Measurements from ENCODE around the gene RSPH6A. TPM values are rescaled to one million over a fixed set of nuclear protein-coding genes. Genes with fewer than 3 reads are reported as not detected.

Gene RSPH6A
- total RNA-seq, 1 donor from 2014 or later, result 0.56 TPM

DNA sequence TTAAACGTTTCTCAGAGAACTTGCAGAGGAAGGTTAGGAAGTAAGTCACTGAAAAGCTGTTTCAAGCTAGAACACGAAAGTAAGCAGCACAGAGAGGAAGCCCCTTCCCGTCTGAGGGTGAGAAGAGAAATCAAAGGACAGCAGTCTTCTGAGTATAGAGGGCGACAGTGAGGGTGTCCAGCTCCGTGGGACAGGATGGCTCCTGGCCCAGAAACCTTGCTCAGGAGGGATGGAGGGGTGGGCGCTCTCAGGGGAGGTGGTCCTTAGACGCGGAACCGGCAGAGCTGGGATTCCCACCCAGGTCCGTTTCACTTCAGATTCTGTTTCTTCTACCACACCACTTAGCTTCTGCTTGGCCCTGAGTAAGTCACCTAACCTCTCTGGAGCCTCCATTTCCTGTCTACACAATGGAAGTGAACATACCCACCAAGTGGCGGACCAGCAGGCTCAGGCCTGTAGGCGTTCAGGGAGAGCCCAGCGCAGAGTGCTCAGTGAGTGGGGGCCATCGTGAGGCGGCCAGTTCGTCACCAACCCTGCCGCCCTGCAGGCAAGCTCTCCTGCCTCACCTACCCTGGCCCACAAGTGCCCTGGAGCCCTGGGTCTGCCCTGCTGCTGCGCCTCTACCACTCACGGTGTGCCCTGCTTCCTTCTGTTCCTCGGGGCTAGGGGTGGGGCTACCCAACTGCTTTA lies 5.5 kb upstream of the RSPH6A start:
- Mint-ChIP-seq H3K4me3 (no peak overlapping the region), H3K9me3 (no peaks in the 10 kb centered on the region), H3K27me3 (ENCODE audit: low read depth) (no peaks in the 10 kb centered on the region), H3K27ac (no peak overlapping the region), H3K4me1 (peaks cover 6% of the 10 kb centered on the region), H3K36me3 (peaks cover 12% of the 10 kb centered on the region)
- TF ChIP-seq, protein P1, sequence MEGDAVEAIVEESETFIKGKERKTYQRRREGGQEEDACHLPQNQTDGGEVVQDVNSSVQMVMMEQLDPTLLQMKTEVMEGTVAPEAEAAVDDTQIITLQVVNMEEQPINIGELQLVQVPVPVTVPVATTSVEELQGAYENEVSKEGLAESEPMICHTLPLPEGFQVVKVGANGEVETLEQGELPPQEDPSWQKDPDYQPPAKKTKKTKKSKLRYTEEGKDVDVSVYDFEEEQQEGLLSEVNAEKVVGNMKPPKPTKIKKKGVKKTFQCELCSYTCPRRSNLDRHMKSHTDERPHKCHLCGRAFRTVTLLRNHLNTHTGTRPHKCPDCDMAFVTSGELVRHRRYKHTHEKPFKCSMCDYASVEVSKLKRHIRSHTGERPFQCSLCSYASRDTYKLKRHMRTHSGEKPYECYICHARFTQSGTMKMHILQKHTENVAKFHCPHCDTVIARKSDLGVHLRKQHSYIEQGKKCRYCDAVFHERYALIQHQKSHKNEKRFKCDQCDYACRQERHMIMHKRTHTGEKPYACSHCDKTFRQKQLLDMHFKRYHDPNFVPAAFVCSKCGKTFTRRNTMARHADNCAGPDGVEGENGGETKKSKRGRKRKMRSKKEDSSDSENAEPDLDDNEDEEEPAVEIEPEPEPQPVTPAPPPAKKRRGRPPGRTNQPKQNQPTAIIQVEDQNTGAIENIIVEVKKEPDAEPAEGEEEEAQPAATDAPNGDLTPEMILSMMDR (IDR thresholded peaks at IDR 0.05; ENCODE audit: unreplicated experiment), result no peak
- no peak for DNase-seq (ENCODE audit: low spot score in 2 of 2, unreplicated experiment in 2 of 2)

DNA sequence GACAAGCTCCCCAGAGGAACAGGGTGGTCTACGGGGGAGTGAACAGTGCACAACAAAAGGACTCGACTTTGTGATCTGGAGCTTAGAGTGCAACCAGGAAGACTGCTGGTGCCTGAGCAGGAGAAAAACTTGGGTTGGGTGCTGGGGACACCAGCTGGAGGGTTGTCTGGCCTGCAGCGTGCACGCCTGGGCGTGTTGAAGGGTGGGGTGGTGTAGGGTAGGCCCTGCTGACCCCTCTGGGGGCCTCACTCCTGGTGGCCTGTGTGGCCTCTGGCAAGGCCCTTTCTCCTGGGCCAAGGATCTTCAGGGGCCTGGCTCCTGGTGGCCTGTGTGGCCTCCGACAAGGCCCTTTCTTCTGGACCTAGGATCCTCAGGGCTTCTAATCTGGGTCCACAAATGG lies 4.7 kb upstream of the RSPH6A start:
- no peak overlapping the region for H3K4me3 Mint-ChIP-seq
- H3K9me3 Mint-ChIP-seq, result no peaks in the 10 kb centered on the region
- peaks cover 6% of the 10 kb centered on the region for H3K4me1 Mint-ChIP-seq
- TF ChIP-seq, protein P1 (IDR thresholded peaks at IDR 0.05; ENCODE audit: unreplicated experiment), result no peak
- H3K27me3 Mint-ChIP-seq (ENCODE audit: low read depth), result no peaks in the 10 kb centered on the region
- H3K27ac Mint-ChIP-seq, result no peak overlapping the region
- peaks cover 12% of the 10 kb centered on the region for H3K36me3 Mint-ChIP-seq
- no peak for DNase-seq (ENCODE audit: low spot score in 2 of 2, unreplicated experiment in 2 of 2)

DNA sequence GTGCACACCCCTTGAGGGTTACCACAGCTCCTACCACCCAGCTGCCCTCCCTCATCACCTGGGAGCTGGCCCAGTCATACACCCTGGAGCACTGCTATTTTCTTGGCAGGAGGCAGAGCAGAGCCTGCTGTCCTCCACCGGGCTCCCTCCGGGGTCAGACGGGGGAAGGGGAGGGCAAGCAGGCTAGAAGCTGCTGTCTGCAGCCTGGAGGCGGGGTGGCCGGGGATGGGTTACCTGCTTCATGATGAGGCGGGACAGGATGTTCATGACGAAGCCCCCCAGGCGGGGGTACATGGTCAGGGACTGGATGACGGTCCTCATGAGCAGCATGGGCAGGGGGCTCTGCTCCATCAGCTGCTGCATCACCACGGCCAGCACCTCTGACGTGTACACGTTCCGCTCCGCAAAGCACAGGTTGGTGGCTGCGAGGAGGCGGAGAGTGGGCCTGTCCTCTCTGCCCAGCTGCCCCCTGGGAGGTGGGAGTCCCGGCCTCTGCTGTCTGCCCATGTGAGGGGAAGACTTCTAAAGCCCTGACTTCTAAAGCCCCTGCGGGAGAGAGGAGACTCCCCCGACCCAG lies 2.7 kb upstream of the RSPH6A start:
- TF ChIP-seq, protein P1 (IDR thresholded peaks at IDR 0.05; ENCODE audit: unreplicated experiment), result no peak
- H3K27me3 Mint-ChIP-seq (ENCODE audit: low read depth), result no peaks in the 10 kb centered on the region
- no peak for DNase-seq (ENCODE audit: low spot score in 2 of 2, unreplicated experiment in 2 of 2)
- peaks cover 6% of the 10 kb centered on the region for H3K4me1 Mint-ChIP-seq
- no peak overlapping the region for H3K4me3 Mint-ChIP-seq
- no peak overlapping the region for H3K27ac Mint-ChIP-seq
- no peaks in the 10 kb centered on the region for H3K9me3 Mint-ChIP-seq
- peaks cover 12% of the 10 kb centered on the region for H3K36me3 Mint-ChIP-seq

- peak; percentile 93 to 99 for DNase-seq (ENCODE audit: low spot score in 2 of 2, unreplicated experiment in 2 of 2)
- TF ChIP-seq, protein P1 (IDR thresholded peaks at IDR 0.05; ENCODE audit: unreplicated experiment), result peak; percentile 98
- Mint-ChIP-seq H3K4me1 (peaks cover 6% of the 10 kb centered on the region), H3K27me3 (ENCODE audit: low read depth) (no peaks in the 10 kb centered on the region), H3K4me3 (peak overlapping the region; percentile 59), H3K36me3 (peaks cover 12% of the 10 kb centered on the region), H3K9me3 (no peaks in the 10 kb centered on the region), H3K27ac (peak overlapping the region; percentile 67)
These were observed 2.1 kb upstream of the RSPH6A start for GRCh38 chr19:45817010-45817724.

- no peaks in the 10 kb centered on the region for H3K27me3 Mint-ChIP-seq (ENCODE audit: low read depth)
- TF ChIP-seq, protein P1 (IDR thresholded peaks at IDR 0.05; ENCODE audit: unreplicated experiment), result no peak
- H3K27ac Mint-ChIP-seq, result peak overlapping the region; percentile 43
- no peaks in the 10 kb centered on the region for H3K9me3 Mint-ChIP-seq
- H3K36me3 Mint-ChIP-seq, result peaks cover 9% of the 10 kb centered on the region
- H3K4me1 Mint-ChIP-seq, result peaks cover 6% of the 10 kb centered on the region
- no peak for DNase-seq (ENCODE audit: low spot score in 2 of 2, unreplicated experiment in 2 of 2)
- peak overlapping the region; percentile 91 for H3K4me3 Mint-ChIP-seq
These were observed 1.3 kb upstream of the RSPH6A start for GRCh38 chr19:45816236-45817009.
